Caco-2 (cell line): ENCODE measurements around the gene TOMM20L. TPM values are rescaled to one million over a fixed set of nuclear protein-coding genes. Genes with fewer than 3 reads are reported as not detected.

Experiments
- BruUV-seq: library from RNA; stranded (reverse); fragments of 400-500 nt; replicated peaks from 2 replicates; lab custom pipeline; 2021; lab: Mats Ljungman, UMichigan
- CTCF ChIA-PET: fragments of 300-600 bp; sonication (Branson Sonifier 250); formaldehyde crosslinking; loops from one replicate; lab custom pipeline; 2022; ENCODE audit warnings: antibody characterized with exemption; lab: Charles Lee
- POLR2A ChIA-PET: fragments of 300-600 bp; sonication (Branson Sonifier 250); formaldehyde crosslinking; loops from one replicate; lab custom pipeline; 2022; ENCODE audit warnings: antibody characterized with exemption; lab: Charles Lee
- DNase-seq, 2 experiments: peaks; one replicate each; pipeline versions ENCODE4 v3.0.0 to v3.0.0-alpha.2; 2020 to 2022
- H3K27me3 ChIP-seq: replicated peaks from 2 replicates; pipeline ENCODE4 v1.6.0; 2011; ENCODE audit warnings: low read length; ENCODE audit not compliant: control insufficient read depth, insufficient read depth
- H3K36me3 ChIP-seq: 2 replicates; pipeline ENCODE4 v1.5.1; 2011; ENCODE audit warnings: low read length; ENCODE audit not compliant: control insufficient read depth, insufficient read depth
- H3K4me1 ChIP-seq: fragments of 250-450 bp; sonication (Bioruptor Pico); 2 replicates; pipeline ENCODE4 v1.5.1; 2020; ENCODE audit warnings: mild to moderate bottlenecking
- H3K4me3 ChIP-seq: 2 replicates; pipeline ENCODE4 v1.5.1; 2011; ENCODE audit warnings: low read depth, mild to moderate bottlenecking, control low read depth, low read length
- H3K9me3 ChIP-seq: fragments of 250-450 bp; sonication (Bioruptor Pico); 2 replicates; pipeline ENCODE4 v1.5.1; 2020; ENCODE audit warnings: mild to moderate bottlenecking, moderate library complexity
- H3K27ac Mint-ChIP-seq: one replicate; pipeline ENCODE4 v1.8.0; 2022; ENCODE audit warnings: mixed read lengths; ENCODE audit not compliant: unreplicated experiment
- H3K27me3 Mint-ChIP-seq: one replicate; pipeline ENCODE4 v1.8.0; 2022; ENCODE audit warnings: mixed read lengths; ENCODE audit not compliant: insufficient read depth, unreplicated experiment
- H3K36me3 Mint-ChIP-seq: one replicate; pipeline ENCODE4 v1.8.0; 2022; ENCODE audit warnings: mild to moderate bottlenecking, mixed read lengths; ENCODE audit not compliant: insufficient read depth, unreplicated experiment
- H3K4me1 Mint-ChIP-seq: one replicate; pipeline ENCODE4 v1.8.0; 2022; ENCODE audit warnings: low read depth, mixed read lengths; ENCODE audit not compliant: unreplicated experiment
- H3K4me3 Mint-ChIP-seq: one replicate; pipeline ENCODE4 v1.8.0; 2022; ENCODE audit warnings: mild to moderate bottlenecking, moderate library complexity, mixed read lengths; ENCODE audit not compliant: unreplicated experiment
- H3K9me3 Mint-ChIP-seq: one replicate; pipeline ENCODE4 v1.8.0; 2022; ENCODE audit warnings: mixed read lengths; ENCODE audit not compliant: unreplicated experiment
- intact Hi-C: fragments of 100-400 bp; cut with micrococcal nuclease; formaldehyde crosslinking; loops from one replicate; pipeline ENCODE4 v1.10.0; 2022; ENCODE audit not compliant: unreplicated experiment
- total RNA-seq: library from RNA; stranded (reverse); gene quantifications from 2 replicates; pipeline ENCODE4 v1.2.3, GENCODE V29; 2022
- TF ChIP-seq, protein P1 (sequence below), 2 experiments: fragments of 200-600 bp in 1 of 2; IDR thresholded peaks; 1 replicate in 1 of 2; 2 replicates in 1 of 2; pipeline versions ENCODE4 v1.5.1 to v1.8.0; 2011 to 2022; ENCODE audit warnings: antibody characterized with exemption in 1 of 2, control low read depth in 1 of 2, inconsistent platforms in 1 of 2, low read depth in 1 of 2, low read length in 1 of 2, mild to moderate bottlenecking in 1 of 2, moderate library complexity in 1 of 2; ENCODE audit not compliant: insufficient read depth in 1 of 2, severe bottlenecking in 1 of 2, unreplicated experiment in 1 of 2

Gene TOMM20L
- total RNA-seq, 1 experiment from 2014 or later, result 1.2 TPM

DNA sequence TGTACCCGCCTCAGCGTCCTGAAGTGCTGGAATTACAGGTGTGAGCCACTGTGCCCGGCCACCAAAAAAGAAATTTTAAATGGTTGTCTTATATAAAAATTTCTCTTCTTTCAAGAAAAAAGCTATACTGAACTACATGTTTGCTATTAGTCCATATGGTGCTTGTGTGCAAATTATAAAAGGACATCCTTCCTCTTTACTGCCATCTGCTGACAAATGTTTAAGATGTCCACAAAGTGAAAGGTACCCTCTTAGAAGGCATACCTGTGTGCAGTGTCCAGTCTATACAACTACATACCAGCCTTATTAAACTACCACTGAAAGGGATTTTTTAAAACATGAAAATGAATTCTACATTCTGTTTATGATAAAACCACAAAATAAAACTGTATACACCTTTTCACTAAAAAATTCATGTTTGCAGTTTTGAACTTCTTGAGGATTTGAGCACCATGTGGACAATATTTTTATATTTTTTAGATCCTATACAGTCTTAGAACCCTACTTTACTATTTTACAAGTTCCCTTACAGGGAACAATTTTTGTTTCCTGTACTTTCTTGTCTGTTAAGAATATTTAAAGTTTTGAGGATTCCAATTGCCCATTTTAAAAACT lies 32.8 kb upstream of the TOMM20L start:
- Mint-ChIP-seq H3K4me1 (no peaks in the 10 kb centered on the region), H3K9me3 (no peaks in the 10 kb centered on the region), H3K4me3 (no peak overlapping the region), H3K27ac (no peak overlapping the region), H3K27me3 (no peaks in the 10 kb centered on the region), H3K36me3 (peaks cover 48% of the 10 kb centered on the region)
- no TSS peak for BruUV-seq
- peak in 1 of 2 experiments; percentile 21 for DNase-seq
- POLR2A ChIA-PET, result no interaction called here
- H3K4me3 ChIP-seq, result no peak overlapping the region
- intact Hi-C loops, result loop anchor here (2.0 kb wide), 1 partner anchor 254 kb away; no protein-coding TSS in a partner anchor
- no peaks in the 10 kb centered on the region for H3K9me3 ChIP-seq
- H3K36me3 ChIP-seq, result peaks cover 2% of the 10 kb centered on the region; the same call in 1 of the 2 replicates
- H3K27me3 ChIP-seq, result no peaks in the 10 kb centered on the region
- H3K4me1 ChIP-seq, result no peaks in the 10 kb centered on the region
- TF ChIP-seq, protein P1, sequence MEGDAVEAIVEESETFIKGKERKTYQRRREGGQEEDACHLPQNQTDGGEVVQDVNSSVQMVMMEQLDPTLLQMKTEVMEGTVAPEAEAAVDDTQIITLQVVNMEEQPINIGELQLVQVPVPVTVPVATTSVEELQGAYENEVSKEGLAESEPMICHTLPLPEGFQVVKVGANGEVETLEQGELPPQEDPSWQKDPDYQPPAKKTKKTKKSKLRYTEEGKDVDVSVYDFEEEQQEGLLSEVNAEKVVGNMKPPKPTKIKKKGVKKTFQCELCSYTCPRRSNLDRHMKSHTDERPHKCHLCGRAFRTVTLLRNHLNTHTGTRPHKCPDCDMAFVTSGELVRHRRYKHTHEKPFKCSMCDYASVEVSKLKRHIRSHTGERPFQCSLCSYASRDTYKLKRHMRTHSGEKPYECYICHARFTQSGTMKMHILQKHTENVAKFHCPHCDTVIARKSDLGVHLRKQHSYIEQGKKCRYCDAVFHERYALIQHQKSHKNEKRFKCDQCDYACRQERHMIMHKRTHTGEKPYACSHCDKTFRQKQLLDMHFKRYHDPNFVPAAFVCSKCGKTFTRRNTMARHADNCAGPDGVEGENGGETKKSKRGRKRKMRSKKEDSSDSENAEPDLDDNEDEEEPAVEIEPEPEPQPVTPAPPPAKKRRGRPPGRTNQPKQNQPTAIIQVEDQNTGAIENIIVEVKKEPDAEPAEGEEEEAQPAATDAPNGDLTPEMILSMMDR (IDR thresholded peaks at IDR 0.05; ENCODE audit: insufficient read depth in 1 of 2, low read depth in 1 of 2, low read length in 1 of 2, severe bottlenecking in 1 of 2, unreplicated experiment in 1 of 2), result peak; percentile 38 to 42
- CTCF ChIA-PET, result interaction anchor here (0.6 kb wide), 1 partner anchor 51 kb away, joined by 3 read pairs; no protein-coding TSS in a partner anchor

DNA sequence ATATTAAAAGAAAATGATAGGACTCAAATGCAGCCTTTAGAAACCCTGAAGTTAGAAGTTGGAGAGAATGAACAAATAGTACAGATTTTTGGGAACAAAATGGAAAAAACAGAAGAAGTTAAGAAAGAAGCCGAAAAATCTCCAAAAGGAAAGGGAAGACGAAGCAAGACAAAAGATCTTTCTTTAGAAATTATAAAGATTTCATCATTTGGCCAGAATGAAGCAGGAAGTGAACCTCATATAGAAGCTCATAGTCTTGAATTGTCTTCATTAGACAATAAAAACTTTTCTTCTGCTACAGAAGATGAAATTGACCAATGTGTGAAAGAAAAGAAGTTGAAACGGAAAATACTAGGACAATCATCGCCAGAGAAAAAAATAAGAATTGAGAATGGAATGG lies 31.4 kb upstream of the TOMM20L start:
- BruUV-seq, result no TSS peak
- Histone ChIP-seq H3K4me3 (no peak overlapping the region), H3K36me3 (peaks cover 2% of the 10 kb centered on the region; the same call in 1 of the 2 replicates), H3K9me3 (no peaks in the 10 kb centered on the region), H3K4me1 (no peaks in the 10 kb centered on the region), H3K27me3 (no peaks in the 10 kb centered on the region)
- Mint-ChIP-seq H3K4me1 (no peaks in the 10 kb centered on the region), H3K27me3 (no peaks in the 10 kb centered on the region), H3K4me3 (no peak overlapping the region), H3K9me3 (no peaks in the 10 kb centered on the region), H3K36me3 (peaks cover 52% of the 10 kb centered on the region), H3K27ac (no peak overlapping the region)
- CTCF ChIA-PET, result no interaction called here
- TF ChIP-seq, protein P1 (IDR thresholded peaks at IDR 0.05; ENCODE audit: insufficient read depth in 1 of 2, low read depth in 1 of 2, low read length in 1 of 2, severe bottlenecking in 1 of 2, unreplicated experiment in 1 of 2), result no peak
- intact Hi-C loops, result no loop called here
- no peak for DNase-seq
- POLR2A ChIA-PET, result no interaction called here

DNA sequence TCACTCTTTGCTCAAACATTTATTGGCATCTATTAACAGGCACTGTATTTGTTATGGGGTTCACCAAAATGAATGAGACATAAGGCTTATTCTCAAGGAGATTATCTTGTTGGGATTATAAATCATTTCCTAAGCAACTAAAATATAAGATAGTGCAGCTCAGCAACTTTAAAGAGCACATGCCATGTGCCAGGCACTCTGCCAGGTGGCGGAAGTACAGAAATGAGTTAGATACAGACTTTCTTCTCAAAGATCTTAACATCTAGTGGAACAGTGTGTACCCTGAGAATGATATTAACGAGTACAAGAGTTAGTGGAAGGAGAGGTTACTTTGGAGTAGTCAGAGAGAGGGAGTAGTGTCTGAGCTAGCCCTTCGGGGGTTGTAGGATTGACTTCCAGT lies 28.4 kb upstream of the TOMM20L start:
- H3K27ac Mint-ChIP-seq, result no peak overlapping the region
- CTCF ChIA-PET, result no interaction called here

More for the DNA sequence above, 28.4 kb upstream of the TOMM20L start:
- peaks cover 40% of the 10 kb centered on the region for H3K36me3 Mint-ChIP-seq
- Histone ChIP-seq H3K27me3 (no peaks in the 10 kb centered on the region), H3K4me3 (no peak overlapping the region), H3K36me3 (peaks cover 3% of the 10 kb centered on the region), H3K4me1 (no peaks in the 10 kb centered on the region), H3K9me3 (no peaks in the 10 kb centered on the region)
- no peaks in the 10 kb centered on the region for H3K4me1 Mint-ChIP-seq
- no peak for DNase-seq
- no peak overlapping the region for H3K4me3 Mint-ChIP-seq
- BruUV-seq, result no TSS peak
- TF ChIP-seq, protein P1 (IDR thresholded peaks at IDR 0.05; ENCODE audit: insufficient read depth in 1 of 2, low read depth in 1 of 2, low read length in 1 of 2, severe bottlenecking in 1 of 2, unreplicated experiment in 1 of 2), result no peak
- H3K9me3 Mint-ChIP-seq, result no peaks in the 10 kb centered on the region
- POLR2A ChIA-PET, result no interaction called here
- no peaks in the 10 kb centered on the region for H3K27me3 Mint-ChIP-seq
- intact Hi-C loops, result no loop called here
